Pancreas (tissue), 10 donors: ENCODE data around the gene SOCS2. TPM values are rescaled to one million over a fixed set of nuclear protein-coding genes. Genes with fewer than 3 reads are reported as not detected.
"Not testable (repeated sequence)": the region's sequence is repeated elsewhere in the genome, so short reads cannot be mapped to it uniquely, and the experiment has no call there.

Experiments used
- ATAC-seq, 4 donors: fragments of 200-7000 bp; cut with Tn5 transposase; one replicate each; pipeline versions ENCODE4 v1.8.0 to v1.9.1; 2020; ENCODE audit warnings: mild to moderate bottlenecking in 4 of 4, moderate library complexity in 4 of 4
- DNase-seq, 6 donors: peaks; one replicate each; pipeline ENCODE4 v3.0.0-alpha.2; 2020
- FAIRE-seq: peaks from 2 replicates; lab custom pipeline; 2012; peaks lifted over from hg19 to GRCh38; lab: Jason Lieb, UNC
- H3K27ac ChIP-seq, 4 donors: fragments of 200-600 bp; sonication (generic); 1 replicate in 3 of 4; 2 replicates in 1 of 4; pipeline versions ENCODE4 v1.5.0 to v1.8.0; 2020
- H3K27me3 ChIP-seq, 4 donors: fragments of 200-600 bp; one replicate each; pipeline ENCODE4 v1.8.0; 2021
- H3K36me3 ChIP-seq, 3 donors: fragments of 200-600 bp; sonication (generic) in 1 of 3; one replicate each; pipeline versions ENCODE4 v1.5.0 to v1.8.0; 2020 to 2021
- H3K4me1 ChIP-seq, 3 donors: fragments of 200-600 bp; one replicate each; pipeline ENCODE4 v1.8.0; 2021
- H3K4me3 ChIP-seq, 4 donors: fragments of 200-600 bp; sonication (generic) in 2 of 4; one replicate each; pipeline versions ENCODE4 v1.5.0 to v1.8.0; 2020 to 2021
- H3K9me3 ChIP-seq, 4 donors: fragments of 200-600 bp; one replicate each; pipeline ENCODE4 v1.8.0; 2021
- CTCF ChIP-seq, 4 donors: fragments of 200-600 bp; sonication (generic) in 3 of 4; IDR thresholded peaks; one replicate each; pipeline versions ENCODE4 v1.5.0 to v1.8.0; 2021; ENCODE audit warnings: antibody characterized with exemption in 4 of 4
- WGBS, 2 donors: extraction: QIAGEN DNeasy Blood & Tissue Kit; methylation state at CpG; one replicate each; pipeline ENCODE4 v1.1.7; 2013; 5-methylcytosine and 5-hydroxymethylcytosine counted together
- intact Hi-C, 3 donors: fragments of 100-400 bp; cut with DNase I; formaldehyde crosslinking; loops; one replicate each; pipeline versions ENCODE4 v1.11.1 to v1.14.2; 2022
- polyA plus RNA-seq, 2 donors: library from polyadenylated mRNA; stranded (reverse); fragments of 200-250 nt; gene quantifications; one replicate each; pipeline ENCODE4 v1.2.3, GENCODE V29; 2013
- total RNA-seq, 6 donors: library from RNA; stranded (reverse); fragmentation: NEBNext Ultra II Directional in 4 of 6; extraction: Animal tissue kit (Norgen Biotek cat#: 25700) in 4 of 6; gene quantifications; one replicate each; pipeline versions ENCODE4 v1.2.1 to v1.2.4, GENCODE V29; 2021 to 2023
- donor health status: healthy with polysubstance abuse.
- donor health status: DM: no; HTN: no; CAD: no; lungs with moderate emphysema.
- donor health status: DM: no; HTN: no; CAD: no.
- donor health status: control.
- donor health status: control.
- donor health status: Bipolar disorder and iron deficiency.
- donor health status: DM: yes; HTN: yes; CAD: no.
- donor health status: DM: no; HTN: no; CAD: no.
- donor health status: DM: no; HTN: no; CAD: no.
- donor health status: DM: yes; HTN: yes; CAD: no.

The SOCS2 gene
- total and polyA plus RNA-seq, 8 donors: 3.2 to 14.8 (median 5.6) TPM

GRCh38 chr12:93618891-93619410 lies 46.5 kb downstream of the SOCS2 start:
- 88 to 90% methylated on average over 8 of the region's 8 CpGs for WGBS, 2 donors
- H3K27ac ChIP-seq: no peak overlapping the region
- H3K4me3 ChIP-seq: no peak overlapping the region
- ATAC-seq (no peak), DNase-seq (no peak), FAIRE-seq (no peak)
- H3K4me1 ChIP-seq: no peaks in the 10 kb centered on the region
- no peaks in the 10 kb centered on the region for H3K36me3 ChIP-seq
- TF ChIP-seq CTCF (IDR thresholded peaks at IDR 0.05): no peak
- intact Hi-C loops: no loop called here
- H3K27me3 ChIP-seq: no peaks in the 10 kb centered on the region
- no peaks in the 10 kb centered on the region for H3K9me3 ChIP-seq

GRCh38 chr12:93621986-93622385 lies 49.5 kb downstream of the SOCS2 start:
- Histone ChIP-seq H3K36me3 (no peaks in the 10 kb centered on the region), H3K4me1 (no peaks in the 10 kb centered on the region), H3K4me3 (no peak overlapping the region), H3K27me3 (no peaks in the 10 kb centered on the region), H3K27ac (no peak overlapping the region), H3K9me3 (no peaks in the 10 kb centered on the region)
- DNase-seq (no peak), FAIRE-seq (no peak), ATAC-seq (no peak)
- 92% methylated on average over 2 of the region's 2 CpGs for WGBS, 2 donors
- intact Hi-C loops: no loop called here
- no peak for TF ChIP-seq CTCF (IDR thresholded peaks at IDR 0.05)

- TF ChIP-seq CTCF (IDR thresholded peaks at IDR 0.05): no peak
- H3K9me3 ChIP-seq: no peaks in the 10 kb centered on the region
- H3K27me3 ChIP-seq: no peaks in the 10 kb centered on the region
- no peaks in the 10 kb centered on the region for H3K36me3 ChIP-seq
- no peak overlapping the region for H3K27ac ChIP-seq
- intact Hi-C loops: no loop called here
- no peak for DNase-seq
- no peak overlapping the region for H3K4me3 ChIP-seq
- ATAC-seq: no peak
- WGBS, 2 donors: 64 to 74% methylated on average over 2 of the region's 2 CpGs
- FAIRE-seq: no peak
- no peaks in the 10 kb centered on the region for H3K4me1 ChIP-seq
Measured at GRCh38 chr12:93622485-93622884, 50.0 kb downstream of the SOCS2 start.

DNA sequence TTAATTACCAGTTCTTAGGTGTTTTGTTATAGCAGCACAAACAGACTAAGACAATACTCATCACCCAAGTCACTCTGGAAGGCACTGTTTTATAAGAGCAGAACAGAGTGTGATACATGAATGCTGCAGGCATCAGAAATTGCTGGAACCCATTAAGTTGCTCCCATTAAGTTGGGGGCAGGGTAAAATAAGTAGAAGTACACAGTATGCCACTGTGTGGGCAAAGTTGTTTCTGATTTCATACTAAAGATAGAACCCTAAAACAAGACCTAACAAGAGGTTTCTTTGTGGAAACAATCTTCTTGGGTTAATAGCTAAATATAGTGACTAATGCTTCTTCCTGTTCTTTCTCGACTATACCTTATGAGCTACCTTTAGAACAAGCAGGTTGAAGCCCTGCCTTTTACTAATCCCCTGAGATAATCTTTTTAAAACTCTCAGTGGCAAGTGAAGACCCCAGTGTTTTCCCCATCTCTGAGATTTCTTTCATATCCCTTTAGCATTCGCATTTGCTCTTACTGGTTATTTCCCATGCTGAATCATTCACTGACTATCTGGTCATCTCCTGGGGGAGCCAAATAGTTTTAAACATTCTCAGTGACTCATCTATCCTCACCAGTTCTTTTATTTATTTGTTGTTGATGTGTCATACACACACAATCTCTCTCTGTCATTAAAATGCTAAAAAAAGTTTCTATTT lies 52.3 kb downstream of the SOCS2 start:
- Histone ChIP-seq H3K27ac (no peak overlapping the region), H3K9me3 (no peaks in the 10 kb centered on the region), H3K4me3 (no peak overlapping the region), H3K4me1 (no peaks in the 10 kb centered on the region), H3K36me3 (no peaks in the 10 kb centered on the region), H3K27me3 (no peaks in the 10 kb centered on the region)
- peak in 3 of 4 donors; percentile 35 to 71 (median 58) for ATAC-seq
- no peak for DNase-seq
- WGBS, 2 donors: 67 to 72% methylated on average over 2 of the region's 2 CpGs
- no peak for FAIRE-seq
- no peak for TF ChIP-seq CTCF (IDR thresholded peaks at IDR 0.05)
- intact Hi-C loops: no loop called here

GRCh38 chr12:93625295-93625645 lies 52.8 kb downstream of the SOCS2 start:
- FAIRE-seq, ATAC-seq, H3K4me3 ChIP-seq, DNase-seq, H3K27ac ChIP-seq, H3K9me3 ChIP-seq, H3K36me3 ChIP-seq, H3K27me3 ChIP-seq, H3K4me1 ChIP-seq, intact Hi-C loops: not testable (repeated sequence)
- 88 to 92% methylated on average over 8 of the region's 8 CpGs for WGBS, 2 donors
